Lung (tissue), 12 donors: ENCODE measurements around the gene CYTH1. TPM values are rescaled to one million over a fixed set of nuclear protein-coding genes. Genes with fewer than 3 reads are reported as not detected.

ENCODE experiments used
- ATAC-seq: fragments of 200-7000 bp; cut with Tn5 transposase; one replicate; pipeline ENCODE4 v1.9.1; 2020; ENCODE audit warnings: moderate number of reproducible peaks; ENCODE audit not compliant: insufficient read depth, low FRiP score
- DNase-seq, 3 donors: peaks; one replicate each; pipeline ENCODE4 v3.0.0-alpha.2; 2013 to 2017
- H3K27ac ChIP-seq, 2 donors: one replicate each; pipeline ENCODE4 v1.5.1; 2013; ENCODE audit warnings: mild to moderate bottlenecking in 2 of 2, moderate library complexity in 2 of 2, control low read depth in 1 of 2, inconsistent platforms in 1 of 2, low read depth in 1 of 2, low read length in 1 of 2
- H3K27me3 ChIP-seq, 3 donors: one replicate each; pipeline ENCODE4 v1.5.1; 2013; ENCODE audit warnings: low read length in 2 of 3; ENCODE audit not compliant: control insufficient read depth in 3 of 3, insufficient read depth in 3 of 3
- H3K36me3 ChIP-seq, 4 donors: one replicate each; pipeline ENCODE4 v1.5.1; 2013; ENCODE audit warnings: low read length in 4 of 4, mild to moderate bottlenecking in 1 of 4, moderate library complexity in 1 of 4; ENCODE audit not compliant: control insufficient read depth in 4 of 4, insufficient read depth in 4 of 4
- H3K4me1 ChIP-seq, 5 donors: one replicate each; pipeline ENCODE4 v1.5.1; 2013; ENCODE audit warnings: low read length in 5 of 5, mild to moderate bottlenecking in 2 of 5, moderate library complexity in 1 of 5; ENCODE audit not compliant: control insufficient read depth in 5 of 5, insufficient read depth in 5 of 5
- H3K4me3 ChIP-seq: one replicate; pipeline ENCODE4 v1.5.1; 2013; ENCODE audit warnings: mild to moderate bottlenecking, control low read depth, moderate library complexity
- H3K9ac ChIP-seq, 2 donors: one replicate each; pipeline ENCODE4 v1.5.1; 2013; ENCODE audit warnings: low read length in 2 of 2, control low read depth in 1 of 2; ENCODE audit not compliant: insufficient read depth in 1 of 2
- H3K9me3 ChIP-seq, 4 donors: one replicate each; pipeline ENCODE4 v1.5.1; 2013; ENCODE audit warnings: low read length in 3 of 4, mild to moderate bottlenecking in 1 of 4, moderate library complexity in 1 of 4; ENCODE audit not compliant: control insufficient read depth in 4 of 4, insufficient read depth in 3 of 4
- WGBS, 2 donors: extraction: QIAGEN DNeasy Blood & Tissue Kit; methylation state at CpG; one replicate each; pipeline ENCODE4 v1.1.7; 2013; 5-methylcytosine and 5-hydroxymethylcytosine counted together
- polyA plus RNA-seq, 2 donors: library from polyadenylated mRNA; stranded (reverse); fragments of 200-250 nt; gene quantifications; one replicate each; pipeline ENCODE4 v1.2.1, GENCODE V29; 2013
- total RNA-seq, 2 donors: library from RNA; depleted of rRNA in 1 of 2; stranded (reverse); fragments of >200 nt in 1 of 2; gene quantifications; one replicate each; pipeline ENCODE4 v1.2.1, GENCODE V29; 2014 to 2021
- TF ChIP-seq, protein P1 (sequence below): IDR thresholded peaks from 2 replicates; pipeline ENCODE4 v1.5.1; 2012; ENCODE audit warnings: mild to moderate bottlenecking; ENCODE audit errors: control extremely low read depth, extremely low read depth
- donor health status: control.
- donor health status: control.
- donor health status: Bipolar disorder and iron deficiency.
- donor health status: healthy.
- donor health status: DM: yes; HTN: yes; CAD: no.

The CYTH1 gene
- total and polyA plus RNA-seq, 4 donors: 50.5 to 97.2 (median 76.0) TPM

DNA sequence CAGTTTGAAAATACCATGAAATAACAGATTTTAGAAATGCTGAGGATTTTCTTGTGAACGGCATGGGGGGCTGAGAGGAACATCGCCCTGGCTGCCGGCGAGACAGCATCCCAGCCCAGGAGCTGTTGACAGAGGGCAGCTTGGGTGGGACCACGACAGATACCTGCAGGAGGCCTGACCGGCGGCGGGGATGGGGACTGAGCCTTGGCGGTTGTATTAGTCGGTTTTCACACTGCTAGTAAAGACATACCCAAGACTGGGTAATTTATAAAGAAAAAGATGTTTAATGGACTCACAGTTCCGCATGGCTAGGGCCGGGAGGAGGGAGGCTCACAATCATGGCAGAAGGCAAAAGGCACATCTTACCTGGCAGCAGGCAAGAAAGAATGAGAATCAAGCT is 122.5 kb downstream of the CYTH1 start:
- H3K27ac ChIP-seq: no peak overlapping the region
- no peaks in the 10 kb centered on the region for H3K36me3 ChIP-seq
- DNase-seq (no peak), ATAC-seq (no peak)
- no peak overlapping the region for H3K4me3 ChIP-seq
- TF ChIP-seq, protein P1, sequence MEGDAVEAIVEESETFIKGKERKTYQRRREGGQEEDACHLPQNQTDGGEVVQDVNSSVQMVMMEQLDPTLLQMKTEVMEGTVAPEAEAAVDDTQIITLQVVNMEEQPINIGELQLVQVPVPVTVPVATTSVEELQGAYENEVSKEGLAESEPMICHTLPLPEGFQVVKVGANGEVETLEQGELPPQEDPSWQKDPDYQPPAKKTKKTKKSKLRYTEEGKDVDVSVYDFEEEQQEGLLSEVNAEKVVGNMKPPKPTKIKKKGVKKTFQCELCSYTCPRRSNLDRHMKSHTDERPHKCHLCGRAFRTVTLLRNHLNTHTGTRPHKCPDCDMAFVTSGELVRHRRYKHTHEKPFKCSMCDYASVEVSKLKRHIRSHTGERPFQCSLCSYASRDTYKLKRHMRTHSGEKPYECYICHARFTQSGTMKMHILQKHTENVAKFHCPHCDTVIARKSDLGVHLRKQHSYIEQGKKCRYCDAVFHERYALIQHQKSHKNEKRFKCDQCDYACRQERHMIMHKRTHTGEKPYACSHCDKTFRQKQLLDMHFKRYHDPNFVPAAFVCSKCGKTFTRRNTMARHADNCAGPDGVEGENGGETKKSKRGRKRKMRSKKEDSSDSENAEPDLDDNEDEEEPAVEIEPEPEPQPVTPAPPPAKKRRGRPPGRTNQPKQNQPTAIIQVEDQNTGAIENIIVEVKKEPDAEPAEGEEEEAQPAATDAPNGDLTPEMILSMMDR: no peak
- H3K27me3 ChIP-seq: no peaks in the 10 kb centered on the region
- WGBS, 2 donors: 96 to 97% methylated on average over 12 of the region's 12 CpGs
- peaks cover 0 to 6% (median 0%) of the 10 kb centered on the region in 5 donors for H3K4me1 ChIP-seq
- H3K9me3 ChIP-seq: no peaks in the 10 kb centered on the region
- no peak overlapping the region for H3K9ac ChIP-seq

DNA sequence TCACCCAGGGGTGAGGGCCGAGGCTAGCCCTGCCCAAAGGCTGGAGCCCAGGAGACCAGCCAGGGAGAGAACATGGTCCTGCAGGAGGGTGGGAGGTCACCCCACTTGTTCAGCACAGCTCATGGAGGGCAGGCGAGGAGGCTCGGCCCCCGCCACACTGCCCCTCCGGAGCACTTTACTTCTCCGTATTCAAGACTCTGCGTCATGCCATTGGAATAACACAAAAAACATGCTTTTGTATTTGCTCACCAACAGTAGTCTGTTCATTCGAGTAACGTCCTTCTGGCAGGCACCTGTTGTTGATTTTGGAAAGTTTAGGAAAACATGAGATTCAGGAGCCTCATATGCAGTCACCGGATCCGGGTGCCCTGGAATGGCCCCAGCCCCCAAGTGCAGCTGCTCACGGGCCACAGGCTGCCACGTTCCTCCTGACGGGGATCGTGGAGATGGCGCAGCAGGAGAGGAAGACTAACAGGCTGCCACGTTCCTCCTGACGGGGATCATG is 123.7 kb downstream of the CYTH1 start:
- DNase-seq (peak in 1 of 3 donors; percentile 18), ATAC-seq (no peak)
- no peak overlapping the region for H3K9ac ChIP-seq
- H3K9me3 ChIP-seq: no peaks in the 10 kb centered on the region
- peaks cover 0 to 4% (median 0%) of the 10 kb centered on the region in 3 donors for H3K27me3 ChIP-seq
- 89 to 94% methylated on average over 18 of the region's 18 CpGs for WGBS, 2 donors
- H3K4me3 ChIP-seq: no peak overlapping the region
- peaks cover 0 to 6% (median 0%) of the 10 kb centered on the region in 5 donors for H3K4me1 ChIP-seq
- TF ChIP-seq, protein P1: no peak
- H3K27ac ChIP-seq: no peak overlapping the region
- no peaks in the 10 kb centered on the region for H3K36me3 ChIP-seq

DNA sequence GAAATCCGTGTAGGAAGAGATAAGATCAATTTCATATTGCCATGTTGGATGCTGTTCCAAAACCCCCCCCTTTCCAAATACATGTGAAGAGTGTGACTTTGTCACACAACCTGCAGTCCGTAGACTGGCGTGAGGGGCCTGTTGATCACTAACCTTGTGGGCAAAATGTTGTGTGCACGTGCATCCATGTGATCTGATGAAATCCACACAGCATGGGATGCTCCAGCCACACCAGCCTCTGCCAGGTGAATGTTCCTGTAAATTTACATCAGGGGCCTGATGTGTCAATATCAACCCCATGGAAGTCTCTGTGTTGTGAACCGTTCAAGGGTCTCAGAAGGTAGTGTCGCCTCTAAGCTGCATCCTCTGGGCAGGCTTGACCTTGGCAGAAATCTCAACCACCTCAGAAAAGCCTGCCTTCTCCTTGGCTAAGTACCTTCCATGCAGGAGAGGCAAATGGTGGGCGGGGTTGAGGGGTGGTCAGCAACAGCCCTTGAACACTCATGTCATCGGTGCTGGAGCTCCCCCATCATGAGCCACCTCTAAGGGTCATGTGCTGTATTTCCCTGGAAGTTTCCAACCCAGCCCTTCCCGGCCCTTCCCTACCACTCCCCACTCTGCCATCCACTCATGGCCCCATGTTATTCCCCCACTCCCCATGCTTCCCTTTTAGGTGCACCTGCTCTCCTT is 126.7 kb downstream of the CYTH1 start:
- DNase-seq (no peak), ATAC-seq (no peak)
- TF ChIP-seq, protein P1: no peak
- H3K27ac ChIP-seq: no peak overlapping the region
- peaks cover 0 to 8% (median 0%) of the 10 kb centered on the region in 5 donors for H3K4me1 ChIP-seq
- H3K36me3 ChIP-seq: no peaks in the 10 kb centered on the region
- H3K9ac ChIP-seq: no peak overlapping the region
- no peak overlapping the region for H3K4me3 ChIP-seq
- WGBS, 2 donors: 88 to 92% methylated on average over 9 of the region's 9 CpGs
- H3K27me3 ChIP-seq: peaks cover 0 to 4% (median 0%) of the 10 kb centered on the region in 3 donors
- no peaks in the 10 kb centered on the region for H3K9me3 ChIP-seq
